ENCODE data around the gene PTPRN2. TPM values are rescaled to one million over a fixed set of nuclear protein-coding genes. Genes with fewer than 3 reads are reported as not detected.

Gene PTPRN2
- total RNA-seq, 1 experiment from 2014 or later = 2.1 TPM

GRCh38 chr7:158259141-158259540 is 328.5 kb downstream of the PTPRN2 start:
- H3K4me2 ChIP-seq (ENCODE audit: low read length) = no peak overlapping the region
- intact Hi-C loops (cut with micrococcal nuclease) = no loop called here
- no peak overlapping the region for H2AFZ ChIP-seq (ENCODE audit: low read depth, low read length, poor library complexity, severe bottlenecking)
- ChIA-PET RAD21 (ENCODE audit: low non-redundant PET in 1 of 2, low total read pairs in 2 of 2, uncharacterized antibody in 2 of 2, unreplicated experiment in 2 of 2) (no interaction called here), POLR2A (no interaction called here), CTCF (no interaction called here)
- H3K27ac ChIP-seq (ENCODE audit: low read depth, low read length) = no peak overlapping the region
- H3K9ac ChIP-seq (ENCODE audit: low read length) = no peak overlapping the region
- TF ChIP-seq REST (IDR thresholded peaks at IDR 0.05; ENCODE audit: low read depth) (no peak), EZH2phosphoT487 (IDR thresholded peaks at IDR 0.05; ENCODE audit: borderline replicate concordance) (no peak), SIN3A (IDR thresholded peaks at IDR 0.05; ENCODE audit: low read depth) (no peak), ZFX (IDR thresholded peaks at IDR 0.05) (no peak), RAD21 (IDR thresholded peaks at IDR 0.05; ENCODE audit: low read depth) (no peak), ZNF274 (IDR thresholded peaks at IDR 0.05; ENCODE audit: low read depth, low read length) (no peak)
- H3K79me2 ChIP-seq (ENCODE audit: insufficient read depth, low read length) = no peaks in the 10 kb centered on the region
- H3K4me1 ChIP-seq (ENCODE audit: control insufficient read depth in 1 of 2, insufficient read depth in 2 of 2, low read length in 2 of 2) = no peaks in the 10 kb centered on the region
- no peaks in the 10 kb centered on the region for H3K9me2 ChIP-seq (ENCODE audit: insufficient read depth)
- H4K20me1 ChIP-seq (ENCODE audit: insufficient read depth) = no peaks in the 10 kb centered on the region
- BruUV-seq (replicated peaks) = no TSS peak
- DNase-seq (ENCODE audit: low read depth, low spot score) (no peak), ATAC-seq (no peak)
- H3K4me3 ChIP-seq (replicated peaks in 1 of 2; ENCODE audit: low read depth in 1 of 2, low read length in 2 of 2) = no peak overlapping the region
- H3K9me3 ChIP-seq (ENCODE audit: control insufficient read depth in 1 of 2, insufficient read depth in 1 of 2, low read depth in 1 of 2, low read length in 2 of 2) = peaks cover 4 to 11% of the 10 kb centered on the region in 2 experiments; a peak in 2 of 4 replicates
- H3K36me3 ChIP-seq (ENCODE audit: control insufficient read depth in 1 of 2, insufficient read depth in 2 of 2, low read length in 2 of 2) = no peaks in the 10 kb centered on the region
- no peaks in the 10 kb centered on the region for H3K27me3 ChIP-seq (ENCODE audit: insufficient read depth, low read length)
